ENCODE data around the gene FLOT2.
"Not testable (repeated sequence)": the region's sequence is repeated elsewhere in the genome, so short reads cannot be mapped to it uniquely, and the experiment has no call there.

The FLOT2 gene

GRCh38 chr17:28877150-28877711 is 20.3 kb downstream of the FLOT2 start:
- DNase-seq = not testable (repeated sequence)

GRCh38 chr17:28875848-28876550 is 21.5 kb downstream of the FLOT2 start:
- DNase-seq = no peak

- no peak for DNase-seq
Observed at GRCh38 chr17:28874750-28875149, 22.8 kb downstream of the FLOT2 start.

- no peak for DNase-seq
Observed at GRCh38 chr17:28873839-28874238, 23.7 kb downstream of the FLOT2 start.

GRCh38 chr17:28871056-28871579 is 26.4 kb downstream of the FLOT2 start:
- DNase-seq = no peak

GRCh38 chr17:28867276-28867675 is 30.3 kb downstream of the FLOT2 start:
- no peak for DNase-seq

- DNase-seq = no peak
Observed at GRCh38 chr17:28865946-28866752, 31.4 kb downstream of the FLOT2 start.

- no peak for DNase-seq
Observed at GRCh38 chr17:28864991-28865849, 32.3 kb downstream of the FLOT2 start.

GRCh38 chr17:28863953-28864352 is 33.6 kb downstream of the FLOT2 start:
- no peak for DNase-seq

GRCh38 chr17:28862561-28862960 is 35.0 kb downstream of the FLOT2 start:
- no peak for DNase-seq

GRCh38 chr17:28861393-28862203 is 35.9 kb downstream of the FLOT2 start:
- no peak for DNase-seq

GRCh38 chr17:28860363-28860808 is 37.1 kb downstream of the FLOT2 start:
- no peak for DNase-seq

- DNase-seq = no peak
Observed at GRCh38 chr17:28858801-28859355, 38.7 kb downstream of the FLOT2 start.

- no peak for DNase-seq
Observed at GRCh38 chr17:28857905-28858800, 39.4 kb downstream of the FLOT2 start.

- DNase-seq = no peak
Observed at GRCh38 chr17:28856028-28856574, 41.4 kb downstream of the FLOT2 start.

- DNase-seq = no peak
Observed at GRCh38 chr17:28855336-28855679, 42.2 kb downstream of the FLOT2 start.

- peak; percentile 29 to 94 (median 82) for DNase-seq
Observed at GRCh38 chr17:28854457-28855335, 42.8 kb downstream of the FLOT2 start, which contains the start of gene ERAL1. Gene ERAL1 (plus strand): TSS chr17:28855016. CDS start chr17:28855035, 19 bp downstream.

All from anterior cingulate cortex (tissue), 58 donors.